Measurements from ENCODE around the gene ATP1B1. TPM values are rescaled to one million over a fixed set of nuclear protein-coding genes. Genes with fewer than 3 reads are reported as not detected.

The ATP1B1 gene
- total RNA-seq, 1 experiment from 2014 or later, result 48.6 TPM

DNA sequence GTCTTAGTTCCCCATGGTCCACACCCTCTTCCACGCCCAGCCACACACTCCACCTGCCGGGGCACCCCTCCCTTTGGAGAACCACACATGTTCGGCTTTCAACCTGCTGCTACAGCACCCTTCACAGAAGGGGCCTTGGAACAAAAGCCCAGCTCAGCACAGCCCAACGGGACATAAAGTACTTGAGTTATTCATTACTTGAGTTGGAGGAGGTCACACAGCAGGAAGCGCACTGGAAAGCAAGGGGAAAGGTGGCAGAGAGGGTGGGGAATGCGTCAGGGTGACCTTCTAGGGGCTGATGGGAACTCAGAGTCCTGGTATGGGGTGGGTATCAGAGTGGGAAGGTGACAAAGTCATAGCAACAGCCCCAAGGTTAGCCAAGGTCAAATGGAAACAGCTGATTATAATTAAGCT, 3.0 kb upstream of the ATP1B1 start:
- Histone ChIP-seq H3K4me2 (ENCODE audit: low read length) (no peak overlapping the region), H3K36me3 (ENCODE audit: control insufficient read depth in 1 of 2, insufficient read depth in 2 of 2, low read length in 2 of 2) (no peaks in the 10 kb centered on the region), H4K20me1 (ENCODE audit: insufficient read depth) (no peaks in the 10 kb centered on the region), H3K79me2 (ENCODE audit: insufficient read depth, low read length) (peaks cover 20% of the 10 kb centered on the region), H3K27me3 (ENCODE audit: insufficient read depth, low read length) (no peaks in the 10 kb centered on the region), H3K27ac (ENCODE audit: low read depth, low read length) (no peak overlapping the region), H3K9ac (ENCODE audit: low read length) (no peak overlapping the region), H3K4me1 (ENCODE audit: control insufficient read depth in 1 of 2, insufficient read depth in 2 of 2, low read length in 2 of 2) (peaks cover 30 to 43% of the 10 kb centered on the region in 2 experiments), H3K9me3 (ENCODE audit: control insufficient read depth in 1 of 2, insufficient read depth in 1 of 2, low read depth in 1 of 2, low read length in 2 of 2) (no peaks in the 10 kb centered on the region), H3K9me2 (ENCODE audit: insufficient read depth) (no peaks in the 10 kb centered on the region), H2AFZ (ENCODE audit: low read depth, low read length, poor library complexity, severe bottlenecking) (no peak overlapping the region), H3K4me3 (replicated peaks in 1 of 2; ENCODE audit: low read depth in 1 of 2, low read length in 2 of 2) (no peak overlapping the region)
- ChIA-PET RAD21 (ENCODE audit: low non-redundant PET in 1 of 2, low total read pairs in 2 of 2, uncharacterized antibody in 2 of 2, unreplicated experiment in 2 of 2) (no interaction called here), POLR2A (no interaction called here), CTCF (no interaction called here)
- no TSS peak for BruUV-seq (replicated peaks)
- intact Hi-C loops (cut with micrococcal nuclease), result no loop called here
- TF ChIP-seq FOSL1 (IDR thresholded peaks at IDR 0.05; ENCODE audit: low read depth) (no peak), TCF7L2 (IDR thresholded peaks at IDR 0.05; ENCODE audit: borderline replicate concordance, extremely low read depth, insufficient read depth, insufficient read length) (no peak), EZH2 (IDR thresholded peaks at IDR 0.05) (no peak), JUND (IDR thresholded peaks at IDR 0.05) (no peak), CBX3 (IDR thresholded peaks at IDR 0.05; ENCODE audit: low read depth) (no peak), SIN3A (IDR thresholded peaks at IDR 0.05; ENCODE audit: low read depth) (no peak)
- TF ChIP-seq, protein P1, sequence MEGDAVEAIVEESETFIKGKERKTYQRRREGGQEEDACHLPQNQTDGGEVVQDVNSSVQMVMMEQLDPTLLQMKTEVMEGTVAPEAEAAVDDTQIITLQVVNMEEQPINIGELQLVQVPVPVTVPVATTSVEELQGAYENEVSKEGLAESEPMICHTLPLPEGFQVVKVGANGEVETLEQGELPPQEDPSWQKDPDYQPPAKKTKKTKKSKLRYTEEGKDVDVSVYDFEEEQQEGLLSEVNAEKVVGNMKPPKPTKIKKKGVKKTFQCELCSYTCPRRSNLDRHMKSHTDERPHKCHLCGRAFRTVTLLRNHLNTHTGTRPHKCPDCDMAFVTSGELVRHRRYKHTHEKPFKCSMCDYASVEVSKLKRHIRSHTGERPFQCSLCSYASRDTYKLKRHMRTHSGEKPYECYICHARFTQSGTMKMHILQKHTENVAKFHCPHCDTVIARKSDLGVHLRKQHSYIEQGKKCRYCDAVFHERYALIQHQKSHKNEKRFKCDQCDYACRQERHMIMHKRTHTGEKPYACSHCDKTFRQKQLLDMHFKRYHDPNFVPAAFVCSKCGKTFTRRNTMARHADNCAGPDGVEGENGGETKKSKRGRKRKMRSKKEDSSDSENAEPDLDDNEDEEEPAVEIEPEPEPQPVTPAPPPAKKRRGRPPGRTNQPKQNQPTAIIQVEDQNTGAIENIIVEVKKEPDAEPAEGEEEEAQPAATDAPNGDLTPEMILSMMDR (IDR thresholded peaks at IDR 0.05 in 2 of 3, conservative IDR thresholded peaks at IDR 0.05 in 1 of 3; ENCODE audit: borderline replicate concordance in 1 of 3, insufficient read depth in 1 of 3, low read depth in 2 of 3, low read length in 2 of 3), result no peak
- TF ChIP-seq, protein P2, sequence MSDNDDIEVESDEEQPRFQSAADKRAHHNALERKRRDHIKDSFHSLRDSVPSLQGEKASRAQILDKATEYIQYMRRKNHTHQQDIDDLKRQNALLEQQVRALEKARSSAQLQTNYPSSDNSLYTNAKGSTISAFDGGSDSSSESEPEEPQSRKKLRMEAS (IDR thresholded peaks at IDR 0.05), result no peak
- TF ChIP-seq, protein P3, sequence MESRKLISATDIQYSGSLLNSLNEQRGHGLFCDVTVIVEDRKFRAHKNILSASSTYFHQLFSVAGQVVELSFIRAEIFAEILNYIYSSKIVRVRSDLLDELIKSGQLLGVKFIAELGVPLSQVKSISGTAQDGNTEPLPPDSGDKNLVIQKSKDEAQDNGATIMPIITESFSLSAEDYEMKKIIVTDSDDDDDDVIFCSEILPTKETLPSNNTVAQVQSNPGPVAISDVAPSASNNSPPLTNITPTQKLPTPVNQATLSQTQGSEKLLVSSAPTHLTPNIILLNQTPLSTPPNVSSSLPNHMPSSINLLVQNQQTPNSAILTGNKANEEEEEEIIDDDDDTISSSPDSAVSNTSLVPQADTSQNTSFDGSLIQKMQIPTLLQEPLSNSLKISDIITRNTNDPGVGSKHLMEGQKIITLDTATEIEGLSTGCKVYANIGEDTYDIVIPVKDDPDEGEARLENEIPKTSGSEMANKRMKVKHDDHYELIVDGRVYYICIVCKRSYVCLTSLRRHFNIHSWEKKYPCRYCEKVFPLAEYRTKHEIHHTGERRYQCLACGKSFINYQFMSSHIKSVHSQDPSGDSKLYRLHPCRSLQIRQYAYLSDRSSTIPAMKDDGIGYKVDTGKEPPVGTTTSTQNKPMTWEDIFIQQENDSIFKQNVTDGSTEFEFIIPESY (IDR thresholded peaks at IDR 0.05; ENCODE audit: extremely low read depth, insufficient replicate concordance, low read length), result no peak
- no peak for ATAC-seq
- DNase-seq (ENCODE audit: low read depth, low spot score), result no peak
